HG03066 (cell line): ENCODE measurements around the gene WASHC3.
"Not testable (repeated sequence)": the region's sequence is repeated elsewhere in the genome, so short reads cannot be mapped to it uniquely, and the experiment has no call there.

Experiments used
- ATAC-seq: cut with Tn5 transposase; IDR thresholded peaks from one replicate; pipeline ENCODE4 v1.9.1; 2021; ENCODE audit warnings: low read depth; ENCODE audit not compliant: unreplicated experiment

The WASHC3 gene

GRCh38 chr12:102061560-102062418, at the start of gene WASHC3:
TSS of gene WASHC3 (minus strand) at chr12:102061991. CDS start at chr12:102061962, 29 bp downstream.
- peak; percentile 97 for ATAC-seq

- no peak for ATAC-seq
These were observed 49.0 kb upstream of the WASHC3 start for GRCh38 chr12:102110782-102111181.

GRCh38 chr12:102107970-102108369, 46.2 kb upstream of the WASHC3 start:
- no peak for ATAC-seq

GRCh38 chr12:102106905-102107304, 45.1 kb upstream of the WASHC3 start:
- ATAC-seq, result no peak

GRCh38 chr12:102096855-102097254, 35.1 kb upstream of the WASHC3 start:
- no peak for ATAC-seq

GRCh38 chr12:102095677-102096263, 34.0 kb upstream of the WASHC3 start:
- no peak for ATAC-seq

- no peak for ATAC-seq
These were observed 31.5 kb upstream of the WASHC3 start for GRCh38 chr12:102093319-102093718.

- not testable (repeated sequence) for ATAC-seq
These were observed 27.5 kb upstream of the WASHC3 start for GRCh38 chr12:102089228-102089835.

- no peak for ATAC-seq
These were observed 19.1 kb upstream of the WASHC3 start for GRCh38 chr12:102080842-102081241.

GRCh38 chr12:102072092-102072491, 10.3 kb upstream of the WASHC3 start:
- ATAC-seq, result not testable (repeated sequence)

- ATAC-seq, result no peak
These were observed 7.9 kb upstream of the WASHC3 start for GRCh38 chr12:102069707-102070106.

- ATAC-seq, result no peak
These were observed 5.9 kb upstream of the WASHC3 start for GRCh38 chr12:102067574-102068258.

- no peak for ATAC-seq
These were observed 2.7 kb upstream of the WASHC3 start for GRCh38 chr12:102064476-102064875.

GRCh38 chr12:102063069-102063468, 1.3 kb upstream of the WASHC3 start:
- ATAC-seq, result no peak

- ATAC-seq, result no peak
These were observed 622 bp upstream of the WASHC3 start for GRCh38 chr12:102062419-102062806.

- peak; percentile 28 for ATAC-seq
These were observed 663 bp downstream of the WASHC3 start for GRCh38 chr12:102061096-102061559.

- ATAC-seq, result no peak
These were observed 2.4 kb downstream of the WASHC3 start for GRCh38 chr12:102059343-102059742.

- ATAC-seq, result no peak
These were observed 7.4 kb downstream of the WASHC3 start for GRCh38 chr12:102054345-102054744.

- ATAC-seq, result no peak
These were observed 8.8 kb downstream of the WASHC3 start for GRCh38 chr12:102053062-102053349.

GRCh38 chr12:102052192-102053061, 9.4 kb downstream of the WASHC3 start:
- ATAC-seq, result no peak
